Measurements from ENCODE around the gene CNDP2. TPM values are rescaled to one million over a fixed set of nuclear protein-coding genes. Genes with fewer than 3 reads are reported as not detected.

The CNDP2 gene
- total RNA-seq, result 78.2 and 86.9 TPM in 2 replicates

DNA sequence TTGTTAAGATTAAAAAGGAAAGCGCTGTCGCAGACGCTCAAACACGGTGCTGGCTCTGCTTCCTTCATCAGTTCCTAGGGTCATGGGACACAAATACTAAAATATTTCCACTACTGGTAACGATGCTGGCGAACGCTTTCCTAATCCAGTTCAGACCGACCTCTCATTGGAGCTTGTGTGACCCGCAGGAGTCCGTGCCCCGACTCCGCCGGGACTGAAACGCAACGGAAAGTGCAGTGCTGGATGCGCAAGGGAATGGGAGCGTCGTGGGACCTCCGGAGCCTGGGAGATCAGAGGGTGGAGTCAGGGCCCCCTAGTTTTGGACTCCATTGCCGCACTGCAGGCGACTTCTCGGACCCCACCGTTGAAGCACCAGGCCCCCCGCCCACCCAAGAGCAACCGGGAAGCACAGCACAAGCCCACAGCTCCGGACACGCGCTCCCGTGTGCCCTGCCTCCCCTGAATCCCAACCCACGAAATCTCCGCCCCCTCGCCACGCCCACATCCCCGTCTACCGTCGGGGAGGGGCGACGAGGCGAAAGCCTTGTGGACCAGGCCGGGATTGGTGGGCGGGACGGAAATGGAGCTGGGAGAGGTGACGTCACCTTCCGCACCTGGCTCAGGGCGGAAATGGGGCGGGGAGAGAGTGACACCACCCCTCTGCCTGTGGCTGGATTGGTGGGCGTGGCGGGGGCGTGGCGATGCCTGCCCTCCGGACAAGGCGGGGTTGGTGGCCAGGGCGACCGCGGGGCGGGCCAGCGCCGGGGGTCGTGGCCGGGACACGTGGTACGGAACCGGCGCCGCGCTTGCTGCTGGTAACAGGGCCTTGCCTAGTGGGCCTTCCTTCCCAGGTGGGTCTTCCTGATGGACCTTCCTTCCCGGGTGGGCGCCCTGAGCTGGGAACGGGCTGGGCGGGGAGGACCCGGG lies at the start of gene CNDP2:
CNDP2 (plus strand) TSS at position 783 of the 927 bp plus-strand sequence. CDS start 3,611 bp downstream, outside the sequence.

DNA sequence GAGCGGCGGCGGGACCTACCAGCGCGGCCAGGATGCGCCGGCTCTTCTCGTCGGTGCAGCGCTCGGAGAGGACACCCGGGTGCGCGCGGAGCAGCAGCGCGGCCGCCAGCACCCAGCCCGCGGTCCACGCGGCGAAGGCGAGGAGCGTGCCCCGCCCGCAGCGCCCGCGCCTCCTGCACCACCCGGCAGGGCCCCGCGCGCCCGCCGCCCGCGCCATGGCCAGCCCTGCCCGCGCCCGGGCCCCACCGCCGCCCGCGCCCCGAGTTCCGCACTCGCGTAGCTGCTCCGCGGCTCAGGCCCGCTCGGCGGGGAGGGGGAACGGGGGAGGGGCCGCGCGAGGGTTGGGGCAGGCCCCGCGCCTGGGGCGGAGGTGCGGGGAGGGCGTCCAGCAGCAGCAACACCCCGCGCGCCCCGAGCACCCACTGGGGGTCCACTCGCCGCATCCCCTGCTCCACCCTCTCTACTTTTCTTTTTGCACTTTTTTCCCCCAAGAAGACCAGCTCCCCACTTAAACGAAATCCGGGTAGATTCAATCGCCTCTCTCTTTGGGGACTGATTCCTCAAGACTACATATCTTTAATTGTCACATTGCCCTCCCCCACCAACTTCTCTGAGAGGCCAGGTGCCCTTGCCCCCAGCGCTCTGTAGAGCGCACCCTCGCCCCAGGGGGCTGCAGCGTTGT lies 39.0 kb upstream of the CNDP2 start, which contains the start of gene DIPK1C:
DIPK1C (minus strand) TSS at position 266 of the 682 bp plus-strand sequence; CDS start at position 217, 49 bp downstream.

DNA sequence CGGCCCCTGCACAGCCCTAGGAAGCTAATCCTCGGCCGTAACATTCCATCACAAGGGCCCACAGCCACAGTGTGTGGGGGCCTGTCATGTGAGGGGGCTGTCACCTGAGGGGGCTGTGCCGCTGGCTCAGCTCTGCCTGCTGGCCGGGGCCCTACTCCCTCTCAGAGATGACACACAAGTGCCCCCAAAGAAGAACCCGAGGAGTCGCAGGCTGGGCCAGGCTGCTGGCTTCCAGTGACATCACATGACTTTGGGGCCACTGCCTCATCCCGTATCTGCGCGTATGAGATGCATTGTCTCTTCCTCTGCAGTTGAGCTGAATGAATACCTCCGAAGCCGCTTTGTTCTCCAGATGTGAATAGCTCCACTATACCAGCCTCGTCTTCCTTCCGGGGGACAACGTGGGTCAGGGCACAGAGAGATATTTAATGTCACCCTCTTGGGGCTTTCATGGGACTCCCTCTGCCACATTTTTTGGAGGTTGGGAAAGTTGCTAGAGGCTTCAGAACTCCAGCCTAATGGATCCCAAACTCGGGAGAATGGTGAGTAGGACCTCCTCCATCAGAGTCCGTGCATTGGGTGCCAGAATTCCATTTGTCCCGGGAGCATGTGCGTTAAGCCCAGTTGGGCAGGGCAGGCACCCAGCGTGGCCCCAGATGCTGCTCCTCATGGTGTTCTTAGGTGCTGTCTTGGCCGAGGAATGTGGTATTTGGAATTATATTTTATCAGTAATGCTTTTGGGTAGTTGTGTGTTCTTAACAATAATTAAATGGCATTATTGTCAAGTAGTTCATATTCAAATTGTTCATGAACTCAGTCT lies 38.2 kb downstream of the CNDP2 start, which contains the start of gene CNDP1:
CNDP1 (plus strand) TSS at position 351 of the 820 bp plus-strand sequence; CDS start at position 519, 168 bp downstream.

Other genes starting within 250 kb of the CNDP2 start
- gene CYB5A, start 204.4 kb upstream of the CNDP2 start, total RNA-seq, result 120 and 121 TPM in 2 replicates
- gene C18orf63, start 180.5 kb upstream of the CNDP2 start, total RNA-seq, result not detected in 2 replicates
- gene DIPK1C, start 39.1 kb upstream of the CNDP2 start, total RNA-seq, result not detected in 2 replicates
- 0.15 TPM in 1 of 2 replicates, not detected in the other for gene CNDP1, start 38.1 kb downstream of the CNDP2 start, total RNA-seq
- gene ZNF407, start 101.5 kb downstream of the CNDP2 start, total RNA-seq, result 3.6 and 3.9 TPM in 2 replicates

All from bronchus fibroblast of lung (primary cell).